H9 (cell line): Measurements from ENCODE around the gene GLB1L3. TPM values are rescaled to one million over a fixed set of nuclear protein-coding genes. Genes with fewer than 3 reads are reported as not detected.

Experiments
- DNase-seq: peaks from one replicate; pipeline ENCODE4 v3.0.0-alpha.2; 2017
- H2AFZ ChIP-seq: one replicate; pipeline ENCODE4 v1.6.1; 2013; ENCODE audit warnings: mild to moderate bottlenecking, low read length, control low read depth, moderate library complexity
- H2AK5ac ChIP-seq: 2 replicates; pipeline ENCODE4 v1.6.1; 2013; ENCODE audit warnings: low read length, control low read depth, mixed read lengths; ENCODE audit not compliant: insufficient read length
- H2BK120ac ChIP-seq: one replicate; pipeline ENCODE4 v1.6.1; 2013; ENCODE audit warnings: low read depth, mild to moderate bottlenecking, low read length, control low read depth, inconsistent platforms; ENCODE audit not compliant: poor library complexity, severe bottlenecking
- H2BK12ac ChIP-seq: 2 replicates; pipeline ENCODE4 v1.6.1; 2013; ENCODE audit warnings: low read length, control low read depth, mixed read lengths, low read depth; ENCODE audit not compliant: insufficient read length
- H2BK15ac ChIP-seq: 2 replicates; pipeline ENCODE4 v1.6.1; 2013; ENCODE audit warnings: low read depth, low read length, control low read depth
- H2BK20ac ChIP-seq: one replicate; pipeline ENCODE4 v1.6.1; 2013; ENCODE audit warnings: low read depth, mild to moderate bottlenecking, low read length, control low read depth, inconsistent platforms; ENCODE audit not compliant: poor library complexity, severe bottlenecking
- H2BK5ac ChIP-seq: 2 replicates; pipeline ENCODE4 v1.6.1; 2013; ENCODE audit warnings: low read length, control low read depth, mixed read lengths; ENCODE audit not compliant: insufficient read length
- H3K14ac ChIP-seq: 2 replicates; pipeline ENCODE4 v1.6.1; 2013; ENCODE audit warnings: low read length, control low read depth; ENCODE audit not compliant: insufficient read depth
- H3K18ac ChIP-seq: 2 replicates; pipeline ENCODE4 v1.6.1; 2013; ENCODE audit warnings: low read depth, mild to moderate bottlenecking, mixed read lengths, low read length, control low read depth; ENCODE audit not compliant: insufficient read length
- H3K23ac ChIP-seq: 2 replicates; pipeline ENCODE4 v1.6.1; 2013; ENCODE audit warnings: low read length, control low read depth, mixed read lengths, low read depth; ENCODE audit not compliant: insufficient read length
- H3K23me2 ChIP-seq: 2 replicates; pipeline ENCODE4 v1.6.1; 2013; ENCODE audit warnings: low read depth, mild to moderate bottlenecking, mixed read lengths, low read length, control low read depth; ENCODE audit not compliant: insufficient read length, poor library complexity, severe bottlenecking
- H3K27ac ChIP-seq: 2 replicates; pipeline ENCODE4 v1.5.1; 2013; ENCODE audit warnings: low read length, control low read depth, mixed read lengths, low read depth; ENCODE audit not compliant: insufficient read length
- H3K27me3 ChIP-seq: 2 replicates; pipeline ENCODE4 v1.6.1; 2013; ENCODE audit warnings: low read length, control low read depth, inconsistent platforms; ENCODE audit not compliant: insufficient read depth
- H3K4ac ChIP-seq: 2 replicates; pipeline ENCODE4 v1.6.1; 2013; ENCODE audit warnings: low read depth, mild to moderate bottlenecking, control low read depth, inconsistent platforms, low read length, moderate library complexity
- H3K4me1 ChIP-seq: 2 replicates; pipeline ENCODE4 v1.6.1; 2013; ENCODE audit warnings: low read length, control low read depth, inconsistent platforms; ENCODE audit not compliant: insufficient read depth
- H3K4me2 ChIP-seq: 2 replicates; pipeline ENCODE4 v1.6.1; 2013; ENCODE audit warnings: low read length, control low read depth, mixed read lengths; ENCODE audit not compliant: insufficient read length, insufficient read depth
- H3K56ac ChIP-seq: 2 replicates; pipeline ENCODE4 v1.6.1; 2013; ENCODE audit warnings: low read depth, mild to moderate bottlenecking, mixed read lengths, low read length, control low read depth; ENCODE audit not compliant: insufficient read length
- H3K79me1 ChIP-seq: 2 replicates; pipeline ENCODE4 v1.6.1; 2013; ENCODE audit warnings: low read depth, mild to moderate bottlenecking, moderate library complexity, low read length, control low read depth, inconsistent platforms; ENCODE audit not compliant: insufficient read depth, poor library complexity, severe bottlenecking
- H3K79me2 ChIP-seq: 2 replicates; pipeline ENCODE4 v1.6.1; 2013; ENCODE audit warnings: low read length, control low read depth, inconsistent platforms; ENCODE audit not compliant: insufficient read depth
- H3K9ac ChIP-seq: 2 replicates; pipeline ENCODE4 v1.6.1; 2013; ENCODE audit warnings: low read length, control low read depth, mixed read lengths; ENCODE audit not compliant: insufficient read length; ENCODE audit errors: extremely low read depth
- H3K9me3 ChIP-seq: one replicate; pipeline ENCODE4 v1.6.1; 2013; ENCODE audit warnings: low read depth, low read length, inconsistent platforms; ENCODE audit not compliant: control insufficient read depth
- H3T11ph ChIP-seq: one replicate; pipeline ENCODE4 v1.6.1; 2013; ENCODE audit warnings: mild to moderate bottlenecking, low read length, control low read depth, inconsistent platforms
- H4K20me1 ChIP-seq: one replicate; pipeline ENCODE4 v1.6.1; 2013; ENCODE audit not compliant: control insufficient read depth, insufficient read length, insufficient read depth
- H4K5ac ChIP-seq: 2 replicates; pipeline ENCODE4 v1.6.1; 2013; ENCODE audit warnings: low read depth, mild to moderate bottlenecking, mixed read lengths, low read length, control low read depth; ENCODE audit not compliant: insufficient read length
- H4K8ac ChIP-seq: replicated peaks from 2 replicates; pipeline ENCODE4 v1.6.1; 2013; ENCODE audit warnings: low read length, control low read depth, mixed read lengths, low read depth; ENCODE audit not compliant: insufficient read length
- H4K91ac ChIP-seq: 2 replicates; pipeline ENCODE4 v1.6.1; 2013; ENCODE audit warnings: low read depth, mild to moderate bottlenecking, moderate library complexity, mixed read lengths, low read length, control low read depth; ENCODE audit not compliant: insufficient read length
- H3K27ac Mint-ChIP-seq, 3 experiments: 2 replicates in 2 of 3; 3 replicates in 1 of 3; pipeline ENCODE4 v1.8.0; 2020 to 2021; ENCODE audit warnings: mixed read lengths in 3 of 3, mild to moderate bottlenecking in 1 of 3, moderate library complexity in 1 of 3
- H3K27me3 Mint-ChIP-seq: 2 replicates; pipeline ENCODE4 v1.8.0; 2021; ENCODE audit warnings: low read depth, mild to moderate bottlenecking, moderate library complexity, mixed read lengths
- H3K36me3 Mint-ChIP-seq, 3 experiments: 2 replicates in 2 of 3; 3 replicates in 1 of 3; pipeline ENCODE4 v1.8.0; 2020 to 2021; ENCODE audit warnings: low read depth in 3 of 3, mixed read lengths in 3 of 3; ENCODE audit not compliant: insufficient read depth in 1 of 3
- H3K4me1 Mint-ChIP-seq, 2 experiments: 2 replicates each; pipeline ENCODE4 v1.8.0; 2020; ENCODE audit warnings: mixed read lengths in 2 of 2
- H3K4me3 Mint-ChIP-seq, 2 experiments: 2 replicates in 1 of 2; 3 replicates in 1 of 2; pipeline ENCODE4 v1.8.0; 2020 to 2021; ENCODE audit warnings: mild to moderate bottlenecking in 2 of 2, mixed read lengths in 2 of 2, moderate library complexity in 1 of 2
- H3K9me3 Mint-ChIP-seq, 2 experiments: 2 replicates in 1 of 2; 3 replicates in 1 of 2; pipeline ENCODE4 v1.8.0; 2020; ENCODE audit warnings: mild to moderate bottlenecking in 2 of 2, mixed read lengths in 2 of 2, moderate library complexity in 1 of 2
- WGBS: extraction: QIAGEN DNeasy Blood & Tissue Kit; methylation state at CpG from one replicate; pipeline ENCODE4 v1.1.7; 2013; ENCODE audit warnings: missing lambda C conversion rate, low lambda C conversion rate, mixed read lengths; ENCODE audit not compliant: insufficient read length; ENCODE audit errors: extremely low coverage; 5-methylcytosine and 5-hydroxymethylcytosine counted together
- total RNA-seq: library from RNA; stranded (reverse); gene quantifications from 2 replicates; pipeline ENCODE4 v1.2.1, GENCODE V29; 2021
- TF ChIP-seq, protein P1 (sequence below): fragments of 200-600 bp; sonication (generic); conservative IDR thresholded peaks from 3 replicates; pipeline ENCODE4 v1.8.0; 2021; ENCODE audit warnings: antibody characterized with exemption, mild to moderate bottlenecking

Gene GLB1L3
- total RNA-seq, 1 experiment from 2014 or later = 11.2 TPM

DNA sequence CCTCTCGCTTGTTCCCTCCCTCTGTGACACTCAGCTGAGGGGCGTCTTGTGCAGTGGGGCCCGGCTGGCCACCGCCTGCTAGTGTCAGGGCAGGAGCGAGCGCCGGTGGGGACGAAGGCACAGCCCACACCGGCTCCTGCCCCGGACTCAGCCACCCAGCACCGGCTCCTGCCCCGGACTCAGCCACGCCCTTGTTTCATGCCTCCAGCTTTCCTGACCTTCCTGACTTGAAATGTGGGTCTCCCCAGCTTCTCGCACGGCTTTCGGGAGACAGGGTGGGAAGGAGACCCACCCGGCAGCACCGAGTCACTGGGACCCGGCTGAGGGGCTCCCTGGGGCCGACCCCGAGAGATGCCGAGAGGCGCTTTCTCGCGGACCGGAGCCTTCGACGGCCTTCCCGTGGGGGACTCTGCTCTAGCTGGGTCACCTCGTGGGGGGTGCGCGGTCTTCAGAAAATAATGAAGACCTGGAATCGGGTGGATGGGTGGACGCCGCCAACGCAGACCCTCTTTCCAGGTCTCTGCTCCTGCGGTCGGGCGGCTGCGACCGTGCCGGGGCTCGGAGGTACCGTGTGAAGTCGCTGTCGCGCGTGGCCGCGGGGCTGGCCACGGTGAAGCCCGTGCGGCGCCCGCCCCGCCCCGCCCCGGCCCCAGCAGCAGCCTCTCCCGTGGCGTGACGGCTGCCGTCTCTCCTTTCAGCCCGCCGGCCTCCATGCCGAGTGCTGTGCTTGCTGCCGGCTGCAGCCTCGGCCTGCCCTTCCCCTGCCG lies 65.8 kb downstream of the GLB1L3 start:
- H2AK5ac ChIP-seq = no peak overlapping the region
- no peak overlapping the region for H2BK5ac ChIP-seq
- no peak overlapping the region for H2AFZ ChIP-seq
- no peak overlapping the region for H3K18ac ChIP-seq
- no peak overlapping the region; a peak in 1 of 7 replicates for H3K27ac Mint-ChIP-seq
- H4K20me1 ChIP-seq = no peaks in the 10 kb centered on the region
- no peak overlapping the region for H3K23ac ChIP-seq
- no peak for DNase-seq
- H3K36me3 Mint-ChIP-seq = no peaks in the 10 kb centered on the region
- H3K27me3 ChIP-seq = no peaks in the 10 kb centered on the region
- no peaks in the 10 kb centered on the region for H3K9me3 Mint-ChIP-seq
- H4K91ac ChIP-seq = no peak overlapping the region
- no peak overlapping the region for H3T11ph ChIP-seq
- no peak overlapping the region for H2BK120ac ChIP-seq
- H3K79me1 ChIP-seq = no peaks in the 10 kb centered on the region
- H3K27me3 Mint-ChIP-seq = peaks cover 15% of the 10 kb centered on the region
- no peak overlapping the region; the same call in 1 of the 2 replicates for H3K14ac ChIP-seq
- H4K5ac ChIP-seq = no peak overlapping the region
- no peaks in the 10 kb centered on the region for H3K79me2 ChIP-seq
- no peaks in the 10 kb centered on the region for H3K23me2 ChIP-seq
- no peak overlapping the region for H4K8ac ChIP-seq
- H3K4me2 ChIP-seq = no peak overlapping the region
- no peaks in the 10 kb centered on the region for H3K9me3 ChIP-seq
- H3K27ac ChIP-seq = no peak overlapping the region
- no peak overlapping the region for H3K9ac ChIP-seq
- H3K56ac ChIP-seq = no peak overlapping the region
- H3K4me1 Mint-ChIP-seq = no peaks in the 10 kb centered on the region
- H2BK12ac ChIP-seq = no peak overlapping the region
- WGBS = no CpG with 5 or more reads among the region's 68 CpGs
- H2BK20ac ChIP-seq = no peak overlapping the region
- no peak overlapping the region for H2BK15ac ChIP-seq
- no peak overlapping the region for H3K4ac ChIP-seq
- TF ChIP-seq, protein P1, sequence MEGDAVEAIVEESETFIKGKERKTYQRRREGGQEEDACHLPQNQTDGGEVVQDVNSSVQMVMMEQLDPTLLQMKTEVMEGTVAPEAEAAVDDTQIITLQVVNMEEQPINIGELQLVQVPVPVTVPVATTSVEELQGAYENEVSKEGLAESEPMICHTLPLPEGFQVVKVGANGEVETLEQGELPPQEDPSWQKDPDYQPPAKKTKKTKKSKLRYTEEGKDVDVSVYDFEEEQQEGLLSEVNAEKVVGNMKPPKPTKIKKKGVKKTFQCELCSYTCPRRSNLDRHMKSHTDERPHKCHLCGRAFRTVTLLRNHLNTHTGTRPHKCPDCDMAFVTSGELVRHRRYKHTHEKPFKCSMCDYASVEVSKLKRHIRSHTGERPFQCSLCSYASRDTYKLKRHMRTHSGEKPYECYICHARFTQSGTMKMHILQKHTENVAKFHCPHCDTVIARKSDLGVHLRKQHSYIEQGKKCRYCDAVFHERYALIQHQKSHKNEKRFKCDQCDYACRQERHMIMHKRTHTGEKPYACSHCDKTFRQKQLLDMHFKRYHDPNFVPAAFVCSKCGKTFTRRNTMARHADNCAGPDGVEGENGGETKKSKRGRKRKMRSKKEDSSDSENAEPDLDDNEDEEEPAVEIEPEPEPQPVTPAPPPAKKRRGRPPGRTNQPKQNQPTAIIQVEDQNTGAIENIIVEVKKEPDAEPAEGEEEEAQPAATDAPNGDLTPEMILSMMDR = no peak
- no peaks in the 10 kb centered on the region for H3K4me1 ChIP-seq
- no peak overlapping the region for H3K4me3 Mint-ChIP-seq
